GM18861 (cell line): ENCODE measurements around the gene SMAD3.

ENCODE experiments used
- ATAC-seq: cut with Tn5 transposase; IDR thresholded peaks from one replicate; pipeline ENCODE4 v1.9.1; 2021; ENCODE audit not compliant: unreplicated experiment

The SMAD3 gene

DNA sequence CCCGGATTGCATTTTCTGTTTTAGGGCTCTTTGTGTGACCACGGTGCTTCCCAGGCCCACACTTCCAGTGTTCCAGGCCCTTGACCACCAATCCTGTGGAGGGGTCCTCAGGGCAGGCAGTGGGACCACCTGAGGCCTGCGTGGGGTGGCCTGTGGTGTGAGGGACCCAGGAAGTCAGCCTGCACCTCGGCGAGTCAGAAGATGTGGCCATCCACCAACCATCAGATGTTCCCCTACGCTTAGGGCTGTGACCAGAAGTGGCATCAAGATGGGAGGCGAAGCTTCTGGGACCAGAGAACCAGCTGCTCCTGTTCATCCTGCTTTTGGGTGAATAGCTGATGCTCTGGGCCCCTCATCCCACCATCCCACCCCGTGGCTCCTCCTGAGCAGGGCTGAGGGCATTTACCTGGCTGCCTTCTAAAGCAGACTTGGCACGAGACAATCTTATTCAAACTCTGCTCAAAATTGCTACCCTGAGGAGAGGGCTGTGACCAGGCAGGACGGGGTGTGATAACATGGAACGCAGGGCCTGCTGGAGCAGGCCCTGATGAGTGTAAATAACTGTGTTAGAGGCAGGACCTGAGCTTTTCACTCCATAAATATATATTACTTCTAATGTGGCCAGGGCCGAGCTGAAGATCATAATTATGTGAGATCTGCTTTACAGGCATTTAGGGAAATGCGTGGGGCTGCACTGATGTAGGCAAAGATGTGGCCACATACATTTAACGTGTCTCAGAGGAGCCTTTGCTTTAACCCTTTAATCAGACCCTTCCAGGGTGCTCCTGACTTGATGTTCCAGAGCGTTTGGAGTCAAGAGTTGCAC, 28.8 kb downstream of the SMAD3 start:
- ATAC-seq: no peak

DNA sequence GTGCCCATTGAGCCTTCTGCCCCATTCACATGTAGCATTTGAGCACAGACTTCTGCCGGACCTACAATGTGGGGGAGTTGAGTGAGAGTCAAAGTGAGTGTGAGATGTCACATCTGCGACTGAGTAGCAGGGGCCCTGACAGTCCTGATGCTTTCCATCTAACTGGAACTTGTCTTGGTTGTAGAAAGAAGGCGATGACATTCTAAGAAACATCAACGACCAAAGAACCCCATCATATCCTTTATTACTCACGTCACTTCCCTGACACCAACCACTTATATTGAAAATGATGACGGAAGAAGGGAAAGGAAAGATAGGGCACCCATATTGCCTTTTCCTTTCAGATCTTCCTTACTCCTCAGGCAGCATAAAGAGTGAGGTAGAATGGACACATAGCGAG, 30.5 kb downstream of the SMAD3 start:
- no peak for ATAC-seq

DNA sequence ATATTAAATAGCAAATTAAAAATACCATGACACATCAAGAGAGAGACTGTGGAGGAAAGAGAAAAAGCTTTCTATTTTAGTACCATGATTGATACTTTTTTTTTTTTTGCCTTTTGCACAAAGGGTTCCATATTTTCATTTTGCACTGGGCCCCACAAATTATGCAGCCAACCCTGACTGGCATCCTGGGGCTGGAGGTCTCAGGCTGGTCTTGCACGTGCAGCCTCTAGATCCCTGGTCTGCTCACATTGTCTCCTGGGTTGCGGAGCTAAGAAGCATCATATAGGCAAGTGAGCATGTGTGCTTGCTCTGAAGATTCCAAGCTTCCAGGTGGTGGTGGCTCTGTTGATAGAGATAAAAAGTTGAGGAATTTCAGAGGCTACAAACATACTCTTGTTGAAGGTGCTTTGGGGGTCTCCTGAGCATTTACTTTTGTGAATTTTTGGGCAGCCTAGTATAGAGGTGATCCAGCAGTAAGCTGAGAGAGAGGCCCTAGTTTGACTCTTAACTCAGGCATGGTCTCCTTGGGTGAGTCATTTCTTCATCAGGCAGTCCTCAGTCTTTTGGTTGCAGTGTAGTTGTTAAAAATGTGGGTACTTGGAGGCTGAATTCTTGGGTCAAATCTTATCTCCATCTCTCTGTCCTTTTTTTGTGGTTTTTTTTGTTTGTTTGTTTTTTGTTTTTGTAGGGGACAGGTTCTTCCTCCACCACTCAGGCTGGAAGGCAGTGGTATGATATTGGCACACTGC, 31.3 kb downstream of the SMAD3 start:
- ATAC-seq: no peak

DNA sequence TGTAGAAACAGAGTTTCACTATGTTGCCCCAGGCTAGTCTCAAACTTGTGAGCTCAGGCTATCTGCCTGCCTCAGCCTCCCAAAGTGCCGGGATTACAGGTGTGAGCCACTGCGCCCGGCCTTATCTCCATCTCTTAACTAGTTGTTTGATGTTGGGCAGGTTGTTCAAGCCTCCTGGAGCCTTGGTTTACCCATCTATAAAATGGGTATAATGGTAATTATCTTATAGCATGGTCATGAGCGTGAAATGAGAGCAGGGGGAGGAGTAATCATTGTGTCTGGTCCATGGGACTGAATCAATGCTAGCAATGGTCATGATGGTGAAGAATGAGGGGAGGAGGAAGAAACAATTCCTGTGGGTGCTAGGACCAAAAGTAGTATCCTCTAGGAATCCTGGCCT, 32.0 kb downstream of the SMAD3 start:
- ATAC-seq: no peak

DNA sequence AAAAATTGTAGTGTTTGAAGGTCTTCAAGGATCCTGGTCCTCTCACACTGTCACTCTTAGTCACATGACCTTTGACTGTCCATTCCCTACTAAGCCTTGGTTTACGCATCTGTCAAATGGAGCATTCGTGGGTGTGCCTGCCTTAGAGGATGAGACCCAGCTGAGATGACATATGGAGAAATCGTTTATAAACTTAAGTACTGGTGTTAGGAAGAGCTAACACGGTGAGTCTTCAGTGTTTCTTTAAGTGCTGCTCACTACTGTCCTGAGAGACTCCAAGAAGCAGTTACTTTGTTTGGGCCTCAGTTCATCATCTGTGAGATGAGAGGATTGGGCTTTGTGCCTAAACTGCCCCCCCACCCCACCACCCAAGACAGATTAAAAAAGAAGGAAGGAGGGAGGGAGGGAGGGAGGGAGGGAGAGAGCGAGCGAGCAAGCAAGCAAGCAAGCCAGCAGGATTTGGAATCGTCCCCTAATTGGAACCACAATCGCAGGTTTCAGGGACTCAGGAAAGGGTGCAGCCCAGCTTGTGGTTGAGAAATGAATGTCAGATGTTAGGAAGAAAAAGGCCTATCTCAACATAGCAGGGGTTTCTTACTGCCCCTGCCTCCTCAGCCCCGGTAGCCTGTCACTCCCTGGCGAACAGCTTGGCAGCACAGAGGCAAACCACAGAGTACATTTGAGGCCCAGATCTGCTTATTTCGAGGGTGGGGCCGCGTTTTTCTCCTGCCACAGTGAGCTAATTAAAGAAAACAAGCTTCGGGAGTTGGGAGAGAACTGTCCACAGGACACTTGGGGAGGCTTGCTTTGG, 32.7 kb downstream of the SMAD3 start:
- ATAC-seq: no peak

DNA sequence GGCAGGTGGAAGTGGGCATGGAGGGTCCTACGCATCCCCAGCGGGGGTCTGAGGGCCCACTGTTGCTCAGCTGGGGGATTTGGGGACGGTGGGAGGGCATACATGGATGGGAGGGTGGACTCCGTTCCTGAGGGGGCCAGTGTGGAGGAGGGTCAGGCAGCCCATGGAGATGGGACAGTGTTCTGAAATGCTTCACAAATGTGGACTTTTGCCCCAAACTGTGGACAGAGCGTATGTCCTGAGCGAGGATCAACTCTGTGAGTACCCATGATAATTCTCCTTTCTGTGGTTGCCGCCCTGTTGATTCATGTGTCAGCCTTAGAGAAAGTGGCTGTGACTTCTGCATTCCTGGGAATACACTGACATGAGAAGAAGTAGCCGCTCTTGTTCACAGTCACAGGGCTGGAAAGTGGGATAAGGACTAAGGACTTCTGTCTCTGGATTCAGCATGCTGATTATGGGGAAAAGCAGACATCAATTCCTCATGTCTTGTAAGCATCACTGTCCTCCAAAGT, 33.4 kb downstream of the SMAD3 start:
- ATAC-seq: no peak

DNA sequence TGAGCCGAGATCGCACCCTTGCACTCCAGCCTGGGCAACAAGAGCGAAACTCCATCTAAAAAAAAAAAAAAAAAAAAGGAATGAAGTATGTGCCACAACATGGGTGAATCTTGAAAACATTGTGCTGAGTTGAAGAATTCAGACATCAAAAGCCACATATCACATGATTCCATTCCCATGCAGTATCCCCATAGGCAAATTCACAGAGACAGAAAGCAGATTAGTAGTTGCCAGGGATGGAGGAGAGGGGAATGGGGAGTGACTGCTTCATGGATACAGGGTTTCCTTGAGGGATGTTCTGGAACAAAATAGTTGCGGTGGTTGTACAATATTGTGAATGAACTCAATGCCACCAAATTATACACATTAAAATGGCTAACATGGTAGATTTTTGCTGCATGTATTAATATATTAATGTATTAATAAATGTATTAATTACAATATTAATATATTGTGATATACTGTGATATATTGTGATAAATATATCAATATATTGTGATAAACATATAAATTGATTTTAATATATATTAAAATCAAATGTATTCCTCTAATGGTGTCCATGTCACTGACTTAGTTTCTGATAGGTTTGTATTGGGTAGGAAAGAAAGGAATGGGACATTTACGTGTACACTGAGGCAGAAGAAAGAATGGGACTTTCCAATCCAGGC, 34.9 kb downstream of the SMAD3 start:
- no peak for ATAC-seq

DNA sequence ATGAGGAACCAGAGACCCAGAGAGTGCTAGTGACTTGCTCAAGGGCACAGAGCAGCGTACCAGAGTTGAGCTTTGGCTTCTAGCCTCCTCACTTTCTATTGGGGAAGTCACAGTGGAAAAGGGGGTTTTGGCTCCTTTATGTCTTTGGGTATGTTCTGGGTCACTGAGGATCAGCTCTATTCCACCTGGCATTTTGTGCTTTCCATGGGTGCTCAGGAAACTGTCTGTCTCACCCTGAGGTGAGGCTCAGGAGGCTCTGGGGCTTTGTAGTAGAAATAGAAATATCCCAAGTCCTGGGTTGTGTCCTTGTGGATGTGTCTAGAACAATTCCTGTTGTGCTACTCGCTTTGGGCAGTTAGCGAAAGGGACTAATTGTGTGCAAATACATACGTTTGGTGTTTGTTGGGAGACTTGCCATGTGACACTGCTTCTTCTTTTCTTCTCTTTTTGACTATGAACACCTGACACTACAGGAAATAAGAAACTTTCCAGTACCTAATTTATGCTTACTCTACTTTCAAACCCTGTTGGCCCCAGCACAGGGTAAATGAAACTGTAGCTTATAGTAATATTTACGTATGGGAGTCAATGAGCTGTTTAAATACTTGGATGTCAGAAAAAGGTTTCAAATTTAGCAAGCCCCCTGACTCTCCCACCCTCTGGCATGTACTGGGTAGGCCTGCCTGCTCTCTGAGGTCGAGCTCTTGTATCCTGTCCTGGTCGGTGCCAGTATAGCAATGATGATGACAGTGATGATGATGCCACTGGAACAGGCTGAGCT, 35.6 kb downstream of the SMAD3 start:
- ATAC-seq: peak; percentile 60

DNA sequence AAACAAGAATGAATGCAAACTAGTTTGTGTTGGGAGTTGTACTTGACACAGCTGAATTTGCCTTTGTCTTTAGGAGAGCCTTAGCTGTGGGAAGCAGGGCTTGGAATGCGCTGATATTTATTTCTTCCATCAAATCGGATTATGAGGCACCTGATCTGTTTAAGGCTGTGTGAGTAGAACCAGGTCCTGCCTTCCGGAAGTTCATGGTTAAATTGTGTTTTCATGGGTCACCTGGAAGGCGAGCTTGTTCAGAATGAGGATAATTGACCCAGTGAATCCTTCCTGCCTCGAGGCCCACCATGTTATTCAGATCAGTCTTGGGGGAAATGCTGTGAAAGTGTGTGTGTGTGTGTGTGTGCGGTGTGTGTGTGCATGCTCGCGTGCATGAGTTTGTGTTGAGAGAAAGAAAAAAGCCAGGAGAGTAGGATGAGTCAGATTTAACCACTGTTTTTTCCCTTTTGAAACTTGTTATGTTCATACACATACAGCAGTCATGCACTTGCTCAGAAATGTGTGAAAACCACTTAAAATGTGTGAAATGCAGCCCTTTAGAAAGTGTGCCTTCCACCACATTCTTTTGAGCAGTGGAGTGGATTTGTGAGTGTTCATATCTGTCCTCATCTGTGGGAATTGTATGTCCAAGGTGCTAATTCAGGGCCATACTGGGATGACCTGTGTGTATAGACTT, 36.7 kb downstream of the SMAD3 start:
- peak; percentile 38 for ATAC-seq

DNA sequence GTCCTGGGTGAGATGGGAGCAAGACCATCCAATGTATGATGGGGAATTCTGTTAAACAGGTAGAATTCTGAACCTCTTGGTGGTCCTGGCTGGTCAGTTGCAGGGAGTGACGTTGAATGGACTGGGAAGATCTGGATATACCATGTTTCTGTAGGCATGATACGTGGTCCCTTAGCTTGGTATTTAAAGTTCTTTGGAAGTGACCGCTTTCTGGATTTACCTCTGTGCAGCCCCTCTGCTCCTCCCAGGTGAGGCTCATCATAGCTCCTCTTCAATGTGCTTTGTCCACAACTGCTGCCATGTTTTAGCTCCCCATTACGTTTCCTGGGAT, 37.2 kb downstream of the SMAD3 start:
- no peak for ATAC-seq

DNA sequence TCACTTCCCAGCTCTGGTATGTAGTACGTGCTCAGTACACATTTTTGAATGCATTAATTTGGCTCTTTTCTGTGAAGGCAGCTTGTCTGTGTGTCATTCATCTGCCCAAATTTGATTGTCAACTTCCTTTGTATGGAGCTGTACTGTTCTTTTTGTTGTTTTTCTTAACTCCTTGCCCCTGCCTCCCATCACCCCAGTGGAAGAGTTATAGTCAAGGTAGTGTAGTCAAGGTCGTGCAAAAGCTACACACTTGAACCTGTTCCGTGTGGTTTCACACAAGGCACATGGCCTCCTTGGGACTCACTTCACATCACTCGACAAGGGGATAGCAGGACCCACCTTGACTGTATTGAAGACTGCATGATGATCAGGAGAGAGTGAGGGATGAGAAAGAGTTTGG, 37.6 kb downstream of the SMAD3 start:
- ATAC-seq: no peak

DNA sequence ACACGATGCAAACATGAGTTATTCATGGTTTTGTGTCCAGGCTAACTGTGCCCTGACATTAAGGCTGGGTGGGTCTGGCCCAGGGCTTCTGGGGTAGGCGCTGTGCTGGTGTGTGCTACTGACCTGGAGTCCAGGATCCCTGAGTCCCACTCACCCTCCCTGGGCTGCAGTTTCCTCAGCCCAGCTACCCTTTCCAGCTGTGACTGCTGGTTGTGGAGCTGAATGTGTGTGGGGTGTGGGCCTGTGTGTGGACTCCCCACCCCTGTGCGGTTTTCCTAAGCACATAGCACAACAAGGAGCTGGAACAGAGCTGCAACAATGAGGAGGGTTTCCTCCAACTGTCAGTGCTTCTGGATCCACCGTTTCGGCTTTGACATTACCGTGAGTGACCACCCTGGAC, 38.0 kb downstream of the SMAD3 start:
- ATAC-seq: no peak

DNA sequence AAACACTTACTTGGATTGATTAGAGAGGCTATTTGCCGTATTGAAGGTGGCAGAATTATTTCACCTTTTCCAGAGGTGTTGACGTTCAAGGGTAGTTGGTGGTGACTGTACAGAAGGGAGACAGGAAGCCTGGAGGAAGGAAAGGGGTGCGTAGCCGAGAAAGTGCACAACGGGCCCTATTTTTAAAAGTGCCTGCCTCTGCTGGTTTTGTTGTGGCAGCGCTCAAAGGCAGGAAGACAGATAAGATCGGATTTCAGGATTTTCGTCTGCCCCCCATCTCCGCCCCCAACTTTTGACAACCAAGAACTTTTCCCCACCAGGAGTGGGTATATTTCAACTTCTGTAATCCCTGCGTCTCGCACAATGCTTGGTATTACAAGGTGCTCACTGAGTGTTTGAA, 38.5 kb downstream of the SMAD3 start:
- no peak for ATAC-seq

DNA sequence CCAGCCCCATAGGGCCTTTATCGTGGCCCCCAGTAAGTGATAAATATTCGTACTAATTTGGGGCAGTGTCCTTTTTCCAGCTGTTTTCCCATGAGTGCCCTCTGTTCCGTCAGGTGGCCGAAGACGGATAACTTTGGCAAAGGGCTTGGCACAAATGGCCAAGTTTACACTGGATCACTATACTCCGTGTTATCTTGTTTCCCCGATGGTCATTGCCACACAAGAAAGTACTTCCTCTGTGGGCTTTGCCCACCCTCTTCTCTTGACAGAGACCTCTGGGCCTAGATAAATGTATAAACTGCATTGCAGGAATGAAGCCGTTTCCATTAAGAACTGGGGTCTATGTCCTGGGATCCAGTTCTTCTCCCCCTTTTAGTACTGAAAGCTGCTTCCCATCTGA, 39.1 kb downstream of the SMAD3 start:
- ATAC-seq: no peak

DNA sequence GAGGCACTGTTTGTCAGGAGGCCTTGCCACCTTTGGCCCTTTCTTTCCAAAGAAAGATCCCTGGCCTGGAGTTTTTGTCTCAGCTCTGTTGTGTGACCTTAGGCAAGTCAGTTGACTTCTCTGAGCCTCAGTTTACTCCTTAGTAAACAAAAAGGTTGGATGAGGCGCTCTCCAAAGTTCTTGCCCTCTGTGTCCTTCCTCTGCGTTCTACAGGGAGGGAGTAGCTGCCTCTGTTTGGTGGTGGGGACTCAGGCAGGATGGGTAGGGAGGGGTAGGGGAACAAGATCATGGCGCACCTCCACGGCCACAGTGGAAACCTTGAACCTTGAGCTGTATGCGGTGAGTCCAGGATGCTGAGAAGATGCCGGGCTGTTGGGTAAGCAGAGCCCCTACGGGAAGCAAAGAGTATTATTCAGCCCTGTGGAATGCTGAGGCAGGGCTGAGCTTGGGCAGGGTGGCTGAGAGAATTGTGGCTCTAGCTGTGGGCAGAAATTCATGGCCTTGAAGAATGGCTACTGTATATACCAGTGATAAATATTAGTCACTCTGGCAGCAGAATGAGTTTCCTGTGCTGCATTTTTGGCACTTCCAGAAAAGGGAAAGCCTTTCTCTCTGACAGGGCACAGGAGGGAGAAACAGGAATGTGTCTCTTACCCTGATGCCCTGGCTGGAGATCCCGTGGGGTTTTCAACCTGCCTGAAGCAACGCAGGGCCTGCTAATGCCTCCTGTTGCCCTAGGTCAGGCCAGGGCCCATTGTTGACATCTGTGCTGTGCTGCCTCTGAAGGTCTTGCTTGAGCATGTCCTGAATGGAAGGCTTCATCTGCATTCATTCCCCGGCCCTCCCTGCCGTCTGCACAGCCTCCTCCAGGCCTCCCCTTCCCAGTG, 39.9 kb downstream of the SMAD3 start:
- no peak for ATAC-seq

DNA sequence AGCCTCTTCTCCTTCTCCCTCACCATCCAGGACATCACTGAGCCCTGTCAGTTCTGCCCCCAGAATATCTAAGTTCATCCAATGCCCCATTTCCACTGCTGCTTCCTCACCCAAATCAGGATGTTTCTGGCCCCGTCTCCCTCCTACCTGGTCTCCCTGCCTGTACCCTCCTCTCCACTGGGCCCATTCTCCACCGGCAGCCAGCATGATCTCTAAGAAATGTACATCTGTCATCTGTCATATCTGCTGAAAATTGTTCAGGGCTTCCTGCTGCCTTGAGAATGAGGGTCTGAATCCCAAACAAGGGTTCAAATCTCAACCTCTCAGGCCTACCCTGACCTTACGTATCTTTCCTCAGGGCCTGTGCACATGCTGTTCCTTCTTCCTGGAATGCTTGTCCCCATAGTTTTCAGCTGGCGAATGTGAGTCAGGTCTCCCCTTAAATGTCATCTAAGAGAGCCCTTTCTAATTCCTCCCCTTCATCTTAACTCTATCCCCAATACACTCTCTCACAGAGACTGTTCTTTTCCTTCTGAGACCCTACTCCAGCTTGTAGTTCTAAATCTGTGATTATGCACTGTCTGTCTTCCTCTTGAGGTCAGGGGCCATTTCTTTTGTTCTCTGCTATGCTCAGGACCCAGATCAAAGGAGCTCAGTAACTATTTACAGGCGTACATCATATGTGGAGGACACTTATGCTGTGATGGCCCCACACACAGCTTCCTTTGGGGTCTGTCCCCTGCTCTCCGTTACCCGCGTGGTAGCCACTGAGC, 40.8 kb downstream of the SMAD3 start:
- ATAC-seq: no peak

DNA sequence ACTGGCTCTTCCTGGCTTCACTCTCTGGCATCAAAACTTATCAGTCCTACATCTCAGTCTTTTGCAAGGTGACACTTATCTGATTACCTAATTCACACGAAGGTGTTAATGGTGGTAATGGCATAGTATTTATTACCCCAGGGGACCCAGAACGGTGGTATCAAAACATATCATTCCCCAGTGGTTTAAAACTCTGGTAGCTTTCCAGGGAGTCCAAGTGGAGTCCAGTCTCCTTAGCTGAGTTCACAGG, 41.3 kb downstream of the SMAD3 start:
- no peak for ATAC-seq
